Gastroesophageal sphincter (tissue), 4 donors: ENCODE results near the gene ZNF821. TPM values are rescaled to one million over a fixed set of nuclear protein-coding genes. Genes with fewer than 3 reads are reported as not detected.

Source experiments
- ATAC-seq: fragments of 150-250 bp; one replicate; pipeline ENCODE4 v1.9.1; 2016; ENCODE audit warnings: mild to moderate bottlenecking, moderate library complexity
- H3K27ac ChIP-seq, 4 donors: fragments of 200-600 bp; sonication (generic) in 3 of 4; 1 replicate in 3 of 4; 2 replicates in 1 of 4; pipeline ENCODE4 v1.5.1; 2016 to 2019
- H3K27me3 ChIP-seq: fragments of 200-600 bp; sonication (generic); one replicate; pipeline ENCODE4 v1.5.1; 2019
- H3K36me3 ChIP-seq, 2 donors: fragments of 200-600 bp; sonication (generic); one replicate each; pipeline ENCODE4 v1.5.1; 2019; ENCODE audit warnings: control low read depth in 1 of 2
- H3K4me1 ChIP-seq, 3 donors: fragments of 200-600 bp; sonication (generic); 1 replicate in 2 of 3; 2 replicates in 1 of 3; pipeline ENCODE4 v1.5.1; 2016 to 2019; ENCODE audit warnings: control low read depth in 2 of 3
- H3K4me3 ChIP-seq, 2 donors: fragments of 200-600 bp; sonication (generic); one replicate each; pipeline ENCODE4 v1.5.1; 2019; ENCODE audit warnings: mild to moderate bottlenecking in 1 of 2, moderate library complexity in 1 of 2
- H3K9me3 ChIP-seq, 3 donors: fragments of 200-600 bp; sonication (generic); one replicate each; pipeline ENCODE4 v1.5.1; 2017 to 2019; ENCODE audit warnings: control low read depth in 2 of 3
- EP300 ChIP-seq: sonication (generic); formaldehyde crosslinking; IDR thresholded peaks from one replicate; pipeline ENCODE4 v1.6.1; 2017; ENCODE audit warnings: antibody characterized with exemption, mild to moderate bottlenecking
- POLR2A ChIP-seq, 2 donors: fragments of 450-650 bp; IDR thresholded peaks; one replicate each; pipeline ENCODE4 v1.6.1; 2017; ENCODE audit warnings: antibody characterized with exemption in 2 of 2, mild to moderate bottlenecking in 2 of 2, moderate library complexity in 1 of 2
- POLR2AphosphoS5 ChIP-seq: sonication (generic); formaldehyde crosslinking; IDR thresholded peaks from one replicate; pipeline ENCODE4 v1.6.1; 2017; ENCODE audit warnings: antibody characterized with exemption
- WGBS, 2 donors: methylation state at CpG; one replicate each; pipeline ENCODE4 v1.1.5; 2018; ENCODE audit warnings: low coverage in 1 of 2; 5-methylcytosine and 5-hydroxymethylcytosine counted together
- total RNA-seq, 4 donors: library from RNA; depleted of rRNA; stranded (reverse); fragments of >200 nt; gene quantifications; one replicate each; pipeline ENCODE4 v1.1.0, GENCODE V29; 2016
- TF ChIP-seq, protein P1 (sequence below), 4 experiments: fragments of 200-600 bp in 2 of 4; fragments of 450-650 bp in 2 of 4; sonication (generic) in 1 of 4; IDR thresholded peaks; one replicate each; pipeline ENCODE4 v1.5.1; 2017 to 2019; ENCODE audit warnings: antibody characterized with exemption in 4 of 4, mild to moderate bottlenecking in 2 of 4, moderate library complexity in 2 of 4

Gene ZNF821
- total RNA-seq, 4 donors from 2014 or later: 2.8 to 10.0 (median 7.3) TPM

DNA sequence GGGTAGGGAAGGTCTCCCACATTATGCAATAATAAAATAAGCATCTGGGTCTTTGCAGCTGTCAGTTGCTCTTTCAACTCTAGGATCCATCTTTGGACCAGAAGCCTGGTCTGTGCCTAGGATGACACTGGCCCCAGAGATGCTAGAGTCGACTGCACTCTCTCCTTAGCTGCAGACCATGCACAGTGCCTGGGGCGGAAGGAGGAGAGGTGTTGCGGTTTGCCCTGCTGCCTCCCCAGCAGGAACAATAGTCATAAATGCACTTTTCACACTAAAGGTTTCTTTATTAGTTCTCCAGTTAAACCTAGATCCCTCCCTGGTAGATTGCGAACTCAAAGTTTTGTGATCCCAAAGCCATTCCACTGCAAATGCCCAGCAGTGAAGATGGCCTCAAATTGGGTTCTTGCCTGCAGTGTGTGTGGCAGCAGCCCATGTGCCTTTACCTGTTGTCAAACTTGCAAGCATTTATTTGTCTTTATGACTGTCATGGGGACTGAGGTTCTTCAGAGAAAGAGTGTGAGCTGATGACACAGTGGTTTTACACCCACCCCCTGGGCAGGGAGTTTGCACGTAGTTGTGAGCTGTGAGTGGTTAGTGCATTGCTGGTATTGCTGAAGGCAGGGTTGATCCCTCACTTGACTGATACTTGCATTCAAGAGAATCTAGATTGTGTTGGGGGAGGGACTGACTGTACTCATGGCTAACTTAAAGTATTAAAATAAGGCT, 27.9 kb downstream of the ZNF821 start:
- H3K27ac ChIP-seq: no peak overlapping the region
- H3K4me1 ChIP-seq: peaks cover 0 to 20% (median 0%) of the 10 kb centered on the region in 3 donors
- H3K36me3 ChIP-seq: peaks cover 0 to 75% of the 10 kb centered on the region in 2 donors
- H3K9me3 ChIP-seq: no peaks in the 10 kb centered on the region
- ATAC-seq: no peak
- H3K27me3 ChIP-seq: no peaks in the 10 kb centered on the region
- no peak for TF ChIP-seq POLR2AphosphoS5
- TF ChIP-seq EP300: no peak
- TF ChIP-seq, protein P1, sequence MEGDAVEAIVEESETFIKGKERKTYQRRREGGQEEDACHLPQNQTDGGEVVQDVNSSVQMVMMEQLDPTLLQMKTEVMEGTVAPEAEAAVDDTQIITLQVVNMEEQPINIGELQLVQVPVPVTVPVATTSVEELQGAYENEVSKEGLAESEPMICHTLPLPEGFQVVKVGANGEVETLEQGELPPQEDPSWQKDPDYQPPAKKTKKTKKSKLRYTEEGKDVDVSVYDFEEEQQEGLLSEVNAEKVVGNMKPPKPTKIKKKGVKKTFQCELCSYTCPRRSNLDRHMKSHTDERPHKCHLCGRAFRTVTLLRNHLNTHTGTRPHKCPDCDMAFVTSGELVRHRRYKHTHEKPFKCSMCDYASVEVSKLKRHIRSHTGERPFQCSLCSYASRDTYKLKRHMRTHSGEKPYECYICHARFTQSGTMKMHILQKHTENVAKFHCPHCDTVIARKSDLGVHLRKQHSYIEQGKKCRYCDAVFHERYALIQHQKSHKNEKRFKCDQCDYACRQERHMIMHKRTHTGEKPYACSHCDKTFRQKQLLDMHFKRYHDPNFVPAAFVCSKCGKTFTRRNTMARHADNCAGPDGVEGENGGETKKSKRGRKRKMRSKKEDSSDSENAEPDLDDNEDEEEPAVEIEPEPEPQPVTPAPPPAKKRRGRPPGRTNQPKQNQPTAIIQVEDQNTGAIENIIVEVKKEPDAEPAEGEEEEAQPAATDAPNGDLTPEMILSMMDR (IDR thresholded peaks at IDR 0.05): no peak
- TF ChIP-seq POLR2A (IDR thresholded peaks at IDR 0.05): no peak
- no peak overlapping the region for H3K4me3 ChIP-seq
- WGBS, 2 donors: 79 to 94% methylated on average over 2 to 3 of the region's 5 CpGs

DNA sequence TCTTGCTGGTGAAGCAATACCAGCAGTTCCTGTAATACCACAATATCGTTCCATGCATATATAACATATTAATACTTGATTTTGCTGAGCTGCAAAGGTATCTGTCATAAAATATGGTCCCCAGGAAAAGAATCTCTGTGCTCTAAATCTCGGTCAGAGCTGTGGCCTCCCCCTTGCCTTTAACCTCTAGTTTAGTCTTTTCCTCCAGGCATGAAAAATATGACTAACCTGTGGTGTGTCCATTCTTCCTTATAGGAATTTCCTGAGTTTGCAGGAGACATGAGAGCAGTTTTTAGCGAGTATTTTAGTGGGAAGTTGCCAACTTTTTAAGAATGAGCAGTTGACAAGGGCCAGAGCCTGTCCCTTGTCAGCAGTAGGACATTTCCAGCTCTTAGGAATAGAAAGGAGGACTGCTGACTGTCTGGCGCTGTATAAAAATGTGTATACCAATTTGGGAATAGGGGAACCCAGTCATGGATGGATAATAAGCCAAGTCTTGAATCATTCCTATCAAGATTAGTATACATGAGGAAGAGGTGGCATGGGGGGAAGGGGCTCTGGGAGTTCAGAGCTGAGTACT, 29.5 kb downstream of the ZNF821 start:
- no peaks in the 10 kb centered on the region for H3K9me3 ChIP-seq
- H3K4me1 ChIP-seq: peaks cover 0 to 17% (median 0%) of the 10 kb centered on the region in 3 donors
- H3K4me3 ChIP-seq: no peak overlapping the region
- H3K27ac ChIP-seq: no peak overlapping the region
- TF ChIP-seq, protein P1 (IDR thresholded peaks at IDR 0.05): no peak
- no peak for TF ChIP-seq POLR2AphosphoS5
- no peak for ATAC-seq
- H3K36me3 ChIP-seq: peaks cover 0 to 75% of the 10 kb centered on the region in 2 donors
- 85 to 86% methylated on average over 2 to 3 of the region's 4 CpGs for WGBS, 2 donors
- H3K27me3 ChIP-seq: no peaks in the 10 kb centered on the region

DNA sequence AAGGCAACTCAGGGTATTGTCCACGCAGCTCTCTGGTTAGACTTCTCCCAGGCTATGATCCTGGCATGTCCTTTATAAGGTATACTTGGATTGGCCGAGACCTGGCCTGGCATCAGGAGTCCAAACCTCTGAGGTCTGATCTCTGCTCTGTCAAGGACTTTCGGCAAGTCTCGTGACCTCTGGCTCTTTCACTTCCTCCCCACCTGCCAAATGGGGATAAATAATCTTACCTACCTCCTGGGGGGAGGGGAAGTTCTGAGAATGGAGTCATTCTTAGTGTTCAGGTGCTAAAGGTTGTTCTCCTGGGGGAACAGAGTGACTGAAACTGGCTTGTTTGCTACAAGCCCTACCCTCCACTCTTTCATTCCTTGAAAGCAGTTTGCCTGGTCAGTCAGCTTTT, 30.6 kb downstream of the ZNF821 start:
- TF ChIP-seq POLR2A (IDR thresholded peaks at IDR 0.05) (no peak), EP300 (no peak), POLR2AphosphoS5 (no peak)
- TF ChIP-seq, protein P1 (IDR thresholded peaks at IDR 0.05): no peak
- WGBS, 2 donors: 83% methylated on average over 3 of the region's 4 CpGs; no CpG with 5 or more reads in 1 of the 2 donors
- Histone ChIP-seq H3K36me3 (peaks cover 0 to 80% of the 10 kb centered on the region in 2 donors), H3K9me3 (no peaks in the 10 kb centered on the region), H3K27ac (no peak overlapping the region), H3K4me3 (no peak overlapping the region), H3K27me3 (no peaks in the 10 kb centered on the region), H3K4me1 (peaks cover 0 to 11% (median 0%) of the 10 kb centered on the region in 3 donors)
- no peak for ATAC-seq

DNA sequence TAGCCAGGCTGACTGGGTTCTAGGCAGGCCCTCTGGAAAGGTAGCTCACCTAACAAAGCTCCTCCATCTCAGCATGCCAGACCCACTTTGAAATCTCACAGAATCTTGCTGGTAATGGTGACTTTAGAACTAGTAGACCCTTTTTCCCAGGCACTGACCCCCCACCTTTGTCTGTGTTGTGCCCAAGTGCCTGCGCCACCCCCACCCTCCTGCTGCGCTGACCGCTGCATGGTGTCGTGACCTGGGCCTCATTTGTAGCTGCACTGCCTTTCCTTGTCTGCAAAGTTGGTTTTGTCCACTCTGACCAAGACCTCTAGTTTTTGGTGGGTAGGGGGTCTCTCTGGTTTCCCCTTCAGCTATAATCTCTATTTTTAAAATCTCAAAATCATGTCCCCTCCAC, 31.4 kb downstream of the ZNF821 start:
- no peaks in the 10 kb centered on the region for H3K27me3 ChIP-seq
- no peak for ATAC-seq
- no peak overlapping the region for H3K27ac ChIP-seq
- H3K4me3 ChIP-seq: no peak overlapping the region
- H3K4me1 ChIP-seq: peaks cover 0 to 17% (median 0%) of the 10 kb centered on the region in 3 donors
- peaks cover 0 to 79% of the 10 kb centered on the region in 2 donors for H3K36me3 ChIP-seq
- 96% methylated on average over 4 of the region's 4 CpGs; no CpG with 5 or more reads in 1 of the 2 donors for WGBS, 2 donors
- no peaks in the 10 kb centered on the region for H3K9me3 ChIP-seq
- TF ChIP-seq EP300 (no peak), POLR2A (IDR thresholded peaks at IDR 0.05) (no peak), POLR2AphosphoS5 (no peak)
- TF ChIP-seq, protein P1 (IDR thresholded peaks at IDR 0.05): no peak

DNA sequence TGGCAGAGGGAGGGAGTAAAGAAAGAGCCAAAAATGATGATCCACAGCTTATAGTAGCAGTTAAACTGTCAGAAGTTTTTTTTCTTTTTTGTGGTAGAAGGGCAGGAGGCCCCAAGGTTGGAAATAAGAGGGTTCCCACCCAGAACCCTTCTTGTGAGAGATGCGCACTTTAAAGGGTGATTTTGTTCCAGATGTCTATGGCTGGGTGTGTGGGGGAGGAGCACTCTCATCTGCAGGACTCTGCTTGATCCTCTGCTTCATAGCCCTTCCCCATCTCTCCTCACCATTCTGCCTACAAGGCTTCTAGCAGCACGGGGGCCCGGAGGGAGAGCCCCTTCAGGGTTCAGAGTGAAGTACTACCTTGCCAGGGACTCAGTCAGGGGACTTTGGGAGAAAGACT, 31.8 kb downstream of the ZNF821 start:
- Histone ChIP-seq H3K4me1 (peaks cover 0 to 21% (median 2%) of the 10 kb centered on the region in 3 donors), H3K36me3 (peaks cover 0 to 79% of the 10 kb centered on the region in 2 donors), H3K9me3 (no peaks in the 10 kb centered on the region), H3K27me3 (no peaks in the 10 kb centered on the region), H3K27ac (no peak overlapping the region), H3K4me3 (no peak overlapping the region)
- no peak for ATAC-seq
- TF ChIP-seq POLR2AphosphoS5 (no peak), POLR2A (IDR thresholded peaks at IDR 0.05) (no peak), EP300 (no peak)
- TF ChIP-seq, protein P1 (IDR thresholded peaks at IDR 0.05): no peak
- WGBS, 2 donors: 89 to 100% methylated on average over 1 to 3 of the region's 3 CpGs
